ENCODE data around the gene KRTAP9-3.

- TF ChIP-seq CTCF (optimal IDR thresholded peaks at IDR 0.05 in 1 of 3, IDR thresholded peaks at IDR 0.05 in 1 of 3, conservative IDR thresholded peaks at IDR 0.05 in 1 of 3; ENCODE audit: extremely low read depth in 1 of 3, insufficient read depth in 2 of 3, low read length in 3 of 3): no peak
- no peak for TF ChIP-seq EZH2 (IDR thresholded peaks at IDR 0.05; ENCODE audit: low read length)
Observed at GRCh38 chr17:41271858-41272257, 39.6 kb downstream of the KRTAP9-3 start.
